ENCODE measurements around the gene AKAP10.
"Not testable (repeated sequence)": the region's sequence is repeated elsewhere in the genome, so short reads cannot be mapped to it uniquely, and the experiment has no call there.

AKAP10 gene

DNA sequence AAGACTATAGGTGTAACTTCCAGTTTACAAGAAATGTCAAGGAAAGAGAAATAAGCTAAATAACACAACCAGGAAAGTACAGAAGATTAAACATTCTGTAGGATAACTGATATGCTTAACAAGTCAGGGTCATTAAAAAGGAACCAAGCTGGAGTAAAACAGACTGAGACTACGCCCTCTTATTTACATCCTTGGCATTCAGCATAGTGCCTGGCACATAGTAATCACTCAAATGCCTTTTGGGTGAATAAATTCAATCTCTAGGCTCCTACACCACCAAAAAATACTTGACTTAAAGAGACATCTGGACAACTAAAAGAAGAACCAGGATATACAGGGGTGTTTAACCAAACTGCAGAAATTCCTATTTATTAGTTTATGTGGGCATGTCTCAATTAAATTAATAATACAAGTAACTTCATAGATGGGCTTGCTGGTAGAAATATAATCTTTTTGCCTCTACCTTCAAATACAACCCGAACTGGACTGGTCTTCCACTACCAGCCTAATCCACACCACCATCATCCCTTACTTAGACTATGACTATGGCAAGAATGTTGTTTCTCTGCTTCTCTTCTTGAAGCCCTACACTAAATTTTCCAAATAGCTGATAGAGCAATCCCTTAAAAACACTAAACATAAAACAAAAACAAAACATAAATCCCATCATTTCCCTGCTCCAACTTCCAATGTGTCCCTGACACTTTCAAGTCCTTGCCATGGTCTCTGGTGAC, 62.2 kb downstream of the AKAP10 start:
- DNase-seq (ENCODE audit: low spot score), result no peak

DNA sequence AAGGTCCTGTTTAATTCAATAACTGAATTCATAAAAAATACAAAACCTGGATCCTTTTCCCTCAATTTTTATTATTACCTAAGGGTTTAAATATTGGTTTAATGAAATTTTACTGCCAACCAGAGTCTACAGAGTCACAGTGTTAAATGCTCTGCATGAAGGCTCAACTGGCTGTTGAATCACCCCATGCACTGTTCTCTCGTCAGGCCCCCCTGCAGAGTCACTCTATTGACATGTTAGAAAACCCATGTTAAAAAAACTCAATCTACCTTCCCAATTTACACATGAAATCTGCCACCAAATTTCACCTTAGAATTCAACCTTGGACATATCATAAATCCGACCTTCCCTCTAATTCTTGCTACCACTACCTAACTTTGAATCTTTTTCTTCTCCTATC, 66.6 kb downstream of the AKAP10 start:
- no peak for DNase-seq (ENCODE audit: low spot score)

DNA sequence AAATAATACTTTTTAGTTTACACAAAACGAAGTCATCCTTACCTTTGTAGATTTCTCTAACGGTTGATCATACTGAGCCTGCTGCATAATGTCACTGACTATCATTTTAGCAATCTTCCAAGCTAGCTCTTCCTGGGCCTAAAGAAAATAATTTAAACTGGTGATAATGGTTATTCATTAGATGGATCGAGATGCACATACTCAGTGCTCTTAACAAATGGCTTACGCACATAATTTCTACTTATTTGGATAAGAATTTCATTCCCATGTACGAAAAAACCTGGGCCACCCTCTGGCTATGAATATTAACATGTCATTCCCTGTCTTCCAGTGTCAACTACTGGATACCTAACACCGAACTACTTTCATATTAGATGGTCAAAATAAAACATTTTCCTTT, 68.5 kb downstream of the AKAP10 start:
- no peak for DNase-seq (ENCODE audit: low spot score)

DNA sequence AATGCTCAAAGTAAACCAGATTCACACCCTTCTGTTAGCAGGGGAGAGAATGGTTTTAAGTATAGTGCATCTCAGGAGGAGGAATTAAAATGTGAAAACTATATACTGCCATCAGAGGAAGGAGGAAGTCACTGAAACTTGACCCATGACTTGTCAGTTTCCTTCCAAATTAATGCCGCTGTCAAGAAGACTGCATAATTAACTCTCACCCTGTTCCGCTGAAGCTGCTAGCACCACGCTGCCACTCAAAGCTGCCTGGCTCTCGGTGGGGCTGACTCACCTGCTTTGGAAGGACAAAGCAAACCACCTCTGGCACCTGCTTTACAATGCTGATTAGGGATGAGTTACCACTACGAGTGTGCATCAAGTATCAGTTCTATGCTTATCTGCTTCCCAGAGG, 72.1 kb downstream of the AKAP10 start:
- DNase-seq (ENCODE audit: low spot score), result no peak

DNA sequence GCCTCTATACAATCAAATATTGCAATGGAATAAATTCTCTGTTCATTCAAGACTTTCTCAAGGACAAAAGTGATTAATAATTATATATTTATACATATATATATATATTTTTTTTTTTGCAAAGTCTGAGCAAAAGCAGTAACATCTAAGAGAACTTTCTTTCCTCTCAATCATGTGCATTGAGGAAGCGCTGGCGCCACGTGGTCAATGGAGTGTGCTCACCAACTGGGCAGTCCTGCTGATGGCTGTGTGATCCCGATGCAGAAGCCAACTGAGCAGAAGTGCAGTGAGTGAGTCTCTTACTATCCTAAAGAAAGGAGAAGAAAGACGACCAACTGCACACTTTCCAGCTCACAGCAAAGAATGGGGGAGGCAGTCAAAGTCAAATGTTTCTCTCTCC, 72.7 kb downstream of the AKAP10 start:
- DNase-seq (ENCODE audit: low spot score), result no peak

DNA sequence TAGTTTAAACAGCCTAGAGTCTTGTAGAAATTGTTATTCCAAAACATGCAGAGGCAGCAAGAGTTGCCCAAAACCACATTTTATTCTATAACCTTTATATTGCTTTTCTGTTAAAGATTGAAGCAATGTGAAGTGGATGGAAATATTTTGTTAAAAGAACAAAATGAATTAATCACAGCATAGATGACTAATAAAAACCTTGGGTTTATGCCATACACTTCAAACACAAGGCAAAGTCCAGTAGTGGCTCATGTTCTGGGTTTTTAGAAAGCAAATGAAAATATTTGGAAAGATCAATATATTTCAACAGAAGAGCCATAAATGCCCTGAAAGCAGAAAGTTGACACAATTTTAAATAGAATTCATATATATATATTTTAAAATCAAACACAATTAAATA, 73.2 kb downstream of the AKAP10 start:
- DNase-seq (ENCODE audit: low spot score), result no peak

DNA sequence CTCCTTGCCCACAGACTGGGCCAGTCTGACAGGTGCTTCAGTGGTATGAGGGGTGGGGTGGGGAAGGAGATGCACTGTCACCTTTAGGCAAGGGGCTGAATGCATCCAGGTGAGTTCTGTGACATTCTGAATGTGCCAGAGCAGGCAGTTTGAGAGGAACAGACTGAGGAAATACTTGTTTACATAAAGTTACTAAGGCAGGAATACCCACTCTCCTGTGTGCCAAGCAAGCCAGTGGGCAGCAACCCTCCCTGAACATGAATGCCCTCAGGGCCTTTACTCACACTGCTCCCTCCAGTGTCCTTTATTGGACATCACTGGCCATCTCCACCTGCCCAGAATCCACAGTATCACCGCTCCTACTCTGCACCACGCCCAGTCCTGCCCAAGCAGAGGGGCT, 76.8 kb downstream of the AKAP10 start:
- no peak for DNase-seq (ENCODE audit: low spot score)

DNA sequence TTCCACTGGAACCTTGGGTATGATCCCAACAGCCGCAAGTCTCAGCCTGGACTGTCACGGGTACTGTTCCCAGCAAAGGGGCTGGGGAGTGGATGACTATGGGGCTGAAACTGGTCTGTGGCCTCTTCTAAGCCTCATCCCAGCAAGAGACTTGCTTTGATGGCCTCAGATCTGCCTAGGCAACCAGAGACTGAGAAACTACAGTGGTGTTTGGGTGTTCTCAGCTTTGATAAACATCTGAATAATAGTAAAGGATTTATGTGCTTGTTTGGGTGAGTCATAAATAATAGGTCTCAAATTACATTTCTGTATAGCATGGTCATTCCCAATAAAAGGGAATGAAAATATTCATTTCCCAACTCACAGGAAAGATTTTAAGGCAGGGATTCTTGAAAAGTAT, 79.7 kb downstream of the AKAP10 start:
- no peak for DNase-seq (ENCODE audit: low spot score)

DNA sequence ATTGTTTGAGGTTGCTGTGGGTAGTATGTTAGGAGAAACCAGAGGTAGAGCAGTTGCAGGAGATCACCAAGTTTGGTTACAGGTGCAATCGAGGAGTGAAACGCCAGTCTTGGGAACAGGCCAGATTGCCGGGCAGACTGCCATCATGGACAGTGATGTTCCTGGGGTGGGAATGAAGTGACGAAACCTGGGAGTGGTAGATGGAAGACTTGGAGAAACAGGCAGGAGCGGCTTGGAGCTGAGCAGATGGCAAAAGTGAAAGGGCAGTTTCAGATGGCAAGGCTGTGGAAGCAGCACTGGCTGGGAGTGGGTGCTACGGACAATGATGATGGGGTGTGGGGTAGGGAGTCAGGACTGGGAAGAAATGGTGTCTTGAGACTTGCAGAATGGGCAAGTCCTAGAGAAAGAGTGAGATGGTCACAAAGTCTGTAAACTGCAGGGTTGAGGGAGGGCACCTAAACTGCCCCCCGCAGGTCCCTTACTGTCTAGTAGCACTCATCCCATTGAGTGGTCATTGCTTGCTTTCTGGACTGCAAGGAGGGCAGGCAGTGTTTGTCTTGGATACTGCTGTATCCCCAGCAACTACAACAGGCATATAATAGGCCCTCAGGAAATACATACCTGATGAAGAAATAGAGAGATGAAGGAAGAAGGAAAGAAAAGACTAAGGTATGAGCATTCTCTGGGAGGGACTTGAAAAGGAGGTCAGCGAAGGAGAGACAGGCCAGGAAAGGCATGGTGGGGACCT, 80.4 kb downstream of the AKAP10 start:
- no peak for DNase-seq (ENCODE audit: low spot score)

DNA sequence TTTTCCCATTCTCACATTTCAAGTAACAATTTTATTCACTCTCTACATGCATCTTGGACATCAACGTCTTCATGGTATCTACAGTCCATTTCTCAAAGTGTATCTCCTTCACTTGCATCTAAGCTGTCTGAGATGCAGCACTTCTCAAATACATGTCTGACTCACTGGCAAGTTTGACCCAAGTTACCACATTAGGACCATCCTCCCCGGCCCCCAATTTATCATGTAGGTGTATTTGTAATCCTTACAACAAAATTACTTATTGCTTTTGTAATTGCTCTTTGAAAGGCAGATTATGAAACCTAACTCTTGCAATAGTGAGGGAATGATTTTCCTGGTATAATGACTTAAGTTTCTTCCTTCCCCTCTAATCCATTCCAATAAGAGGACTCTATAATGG, 80.9 kb downstream of the AKAP10 start:
- DNase-seq (ENCODE audit: low spot score), result no peak

DNA sequence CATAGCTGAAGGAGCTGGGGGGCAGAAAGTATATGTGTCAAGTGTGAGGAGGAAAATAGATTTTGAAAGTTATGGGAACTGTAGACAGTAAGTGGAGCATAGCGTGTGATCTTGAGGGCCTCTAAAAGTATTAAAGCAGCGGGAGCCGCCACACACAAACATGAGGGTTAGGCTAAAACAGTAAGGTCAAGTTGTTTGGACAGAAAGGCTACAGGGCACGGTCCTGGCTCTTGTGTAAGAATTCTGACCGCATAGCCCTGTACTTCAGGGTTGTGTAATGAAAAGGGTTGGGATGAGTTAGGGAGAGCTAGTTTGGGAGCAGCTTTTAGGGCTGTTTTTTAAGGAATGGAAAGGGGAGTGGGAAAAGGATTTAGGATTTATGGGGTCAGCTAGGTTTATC, 87.1 kb downstream of the AKAP10 start:
- not testable (repeated sequence) for DNase-seq (ENCODE audit: low spot score)

DNA sequence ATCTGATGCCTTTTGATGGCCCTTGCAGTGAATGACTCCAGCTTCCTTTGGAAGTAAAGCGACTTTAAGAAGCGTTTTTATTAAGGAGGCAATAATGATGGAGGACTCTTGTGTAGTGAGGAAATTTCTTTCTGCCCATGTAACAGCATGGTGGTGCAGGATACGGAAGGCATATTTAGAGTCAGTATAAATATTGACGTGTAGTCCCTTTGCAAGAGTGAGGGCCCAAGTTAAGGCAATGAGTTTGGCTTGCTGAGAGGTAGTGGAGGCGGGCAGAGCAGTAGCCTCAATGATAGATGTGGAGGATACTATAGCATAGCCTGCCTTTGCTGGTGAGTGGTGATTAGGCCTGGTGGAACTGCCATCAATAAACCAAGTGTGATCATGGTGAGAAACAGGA, 87.6 kb downstream of the AKAP10 start:
- not testable (repeated sequence) for DNase-seq (ENCODE audit: low spot score)

DNA sequence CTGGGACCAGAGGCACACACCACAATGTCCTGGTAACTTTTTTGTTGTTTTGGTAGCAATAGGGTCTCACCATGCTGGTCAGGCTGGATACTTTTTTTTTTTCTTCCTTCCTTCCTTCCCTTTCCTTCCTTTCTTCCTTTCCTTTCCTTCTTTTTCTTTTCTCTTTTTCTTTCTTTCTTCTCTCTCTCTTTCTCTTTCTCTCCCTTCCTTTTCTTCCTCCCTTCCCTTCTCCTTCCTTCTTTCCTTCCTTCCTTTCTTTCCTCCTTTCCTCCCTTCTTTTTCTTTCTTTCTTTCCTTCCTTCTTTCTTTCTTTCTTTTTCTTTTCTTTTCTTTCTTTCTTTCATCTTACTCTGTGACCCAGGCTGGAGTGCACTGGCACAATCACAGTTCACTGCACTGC, 91.5 kb downstream of the AKAP10 start:
- DNase-seq (ENCODE audit: low spot score), result no peak

DNA sequence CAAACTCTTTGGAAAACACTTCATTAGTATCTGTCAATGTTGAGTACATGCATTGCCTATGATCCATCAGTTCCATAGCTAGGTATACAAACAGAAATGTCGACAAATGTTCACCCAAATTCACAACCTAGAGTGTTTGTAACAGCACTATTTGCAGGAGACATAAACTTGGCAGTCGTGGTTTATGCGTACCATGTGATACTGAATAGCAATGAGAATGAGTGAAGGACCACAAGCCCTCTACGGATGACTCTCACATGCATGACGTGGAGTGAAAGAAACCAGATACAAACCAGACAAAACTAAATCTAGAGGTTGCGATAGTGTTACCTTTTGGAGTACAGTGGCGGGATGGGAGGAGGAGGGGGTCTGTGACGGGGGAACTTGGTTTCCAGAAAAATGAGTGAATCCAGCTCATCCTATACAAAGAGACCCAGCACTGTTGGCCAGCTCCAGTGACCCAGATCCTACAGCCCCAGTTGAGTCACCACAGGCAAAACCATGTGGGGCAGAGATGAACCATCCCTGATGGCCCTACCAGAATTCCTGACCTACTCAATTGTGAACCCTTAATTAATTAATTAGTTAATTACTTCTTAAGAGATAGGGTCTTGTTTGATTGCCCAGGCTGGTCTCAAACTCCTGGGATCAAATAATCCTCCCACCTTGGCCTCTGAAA, 94.0 kb downstream of the AKAP10 start:
- DNase-seq (ENCODE audit: low spot score), result no peak

DNA sequence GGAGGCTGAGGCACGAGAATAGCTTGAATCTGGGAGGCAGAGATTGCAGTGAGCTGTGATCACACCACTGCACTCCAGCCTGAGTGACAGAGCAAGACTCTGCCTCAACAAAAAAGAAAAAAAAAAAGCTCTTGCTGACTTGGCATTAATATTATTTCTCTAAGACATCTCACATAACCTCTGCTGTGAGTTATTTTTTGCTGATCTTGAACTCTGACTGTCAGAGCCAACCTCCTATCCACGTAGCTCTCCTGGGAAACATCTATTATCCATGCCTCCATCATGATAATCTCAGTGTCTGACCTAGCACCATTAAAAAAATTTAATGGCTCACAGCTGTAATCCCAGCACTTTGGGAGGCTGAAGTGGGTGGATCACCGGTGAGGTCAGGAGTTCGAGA, 97.2 kb downstream of the AKAP10 start:
- no peak for DNase-seq (ENCODE audit: low spot score)

DNA sequence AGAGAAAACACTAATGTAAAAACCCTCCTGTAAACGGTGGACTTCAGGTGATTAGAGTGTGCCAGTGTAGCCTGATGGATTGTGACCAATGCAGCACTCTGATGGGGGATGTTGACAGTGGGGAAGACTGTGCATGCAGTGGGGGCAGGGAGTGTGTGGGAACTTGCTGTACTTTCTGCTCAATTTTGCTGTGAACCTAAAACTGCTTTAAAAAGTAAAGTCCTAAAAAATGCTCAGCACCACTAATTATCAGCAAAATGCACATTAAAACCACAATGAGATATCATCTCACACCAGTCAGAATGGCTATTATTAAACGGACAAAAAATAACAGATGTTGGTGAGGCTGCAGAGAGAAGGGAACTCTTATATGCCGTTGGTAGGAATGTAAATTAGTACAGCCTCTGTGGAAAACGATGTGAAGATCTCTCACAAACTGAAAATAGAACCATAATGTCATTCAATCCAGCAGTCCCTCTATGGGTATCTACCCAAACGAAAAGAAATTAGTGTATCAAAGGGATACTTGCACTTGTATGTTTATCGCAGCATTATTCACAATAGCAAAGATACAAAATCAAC, 100.2 kb downstream of the AKAP10 start:
- DNase-seq (ENCODE audit: low spot score), result no peak

DNA sequence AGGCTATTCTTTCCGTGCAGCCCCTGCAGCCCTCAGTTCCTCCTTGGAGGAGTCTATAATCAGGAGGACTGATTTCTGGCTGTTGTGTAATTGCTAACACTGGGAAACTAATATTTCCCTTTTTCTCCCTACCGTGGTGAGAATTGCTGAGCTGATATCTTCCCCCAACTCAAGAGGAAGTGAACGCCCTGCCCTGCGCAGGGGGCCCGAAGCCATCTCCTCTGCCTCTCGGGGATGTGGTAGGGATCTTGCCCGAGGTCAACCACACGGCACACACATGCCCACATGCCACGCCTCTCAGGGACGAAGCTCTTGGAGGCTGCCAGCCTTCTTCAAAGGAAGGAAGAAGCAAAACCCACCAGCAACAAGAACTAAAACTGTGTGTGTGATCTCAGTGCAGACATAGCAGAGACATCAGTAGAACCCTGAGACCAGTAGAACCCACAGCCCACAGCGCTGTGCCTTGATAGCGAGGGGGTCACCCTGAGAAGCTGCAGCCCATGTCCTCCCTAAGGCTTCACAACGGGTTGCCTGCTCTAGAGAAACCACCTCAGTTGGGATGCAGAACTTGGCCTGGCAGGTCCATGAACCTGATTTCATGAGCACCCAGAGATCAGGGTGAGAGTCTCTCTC, 101.0 kb downstream of the AKAP10 start:
- DNase-seq (ENCODE audit: low spot score), result peak; percentile 39

DNA sequence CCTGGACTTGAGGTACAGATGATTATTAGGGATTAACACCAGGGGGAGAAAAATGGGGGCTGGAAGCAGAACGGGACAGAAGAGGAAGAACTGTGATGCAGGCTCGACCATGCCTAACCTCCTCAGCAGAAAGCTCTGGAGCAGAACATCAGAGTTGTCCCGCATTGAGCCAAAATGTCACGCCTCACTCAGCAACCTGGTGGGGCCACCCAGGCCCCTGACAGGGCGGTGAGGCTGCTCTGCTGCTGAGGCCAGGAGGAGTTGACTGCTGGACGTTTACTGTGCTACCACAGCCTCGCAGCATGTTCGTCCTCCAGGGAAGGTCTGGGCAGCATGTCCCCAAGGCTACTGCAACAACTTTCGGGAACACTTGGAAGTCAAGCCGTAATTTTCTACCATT, 103.4 kb downstream of the AKAP10 start:
- no peak for DNase-seq (ENCODE audit: low spot score)

DNA sequence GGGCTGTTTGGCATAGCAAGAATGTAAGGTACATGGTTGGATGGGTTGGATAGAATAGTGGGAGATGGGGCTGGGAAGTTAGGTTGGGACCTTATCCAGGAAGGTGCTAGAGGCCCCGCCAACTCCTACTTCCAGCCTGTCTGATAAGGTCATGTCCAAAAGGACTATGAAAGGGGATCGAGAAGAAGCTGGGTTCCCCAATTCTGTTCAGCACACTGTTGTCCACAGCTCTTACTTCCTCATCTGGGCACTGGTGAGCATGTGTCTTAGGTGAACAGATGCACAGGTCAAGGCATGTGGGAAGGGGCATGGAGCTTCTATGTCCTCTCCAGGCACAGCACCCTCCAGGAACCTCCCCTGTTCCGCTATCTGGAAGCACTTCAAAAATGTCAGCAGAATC, 104.3 kb downstream of the AKAP10 start:
- DNase-seq (ENCODE audit: low spot score), result no peak

DNA sequence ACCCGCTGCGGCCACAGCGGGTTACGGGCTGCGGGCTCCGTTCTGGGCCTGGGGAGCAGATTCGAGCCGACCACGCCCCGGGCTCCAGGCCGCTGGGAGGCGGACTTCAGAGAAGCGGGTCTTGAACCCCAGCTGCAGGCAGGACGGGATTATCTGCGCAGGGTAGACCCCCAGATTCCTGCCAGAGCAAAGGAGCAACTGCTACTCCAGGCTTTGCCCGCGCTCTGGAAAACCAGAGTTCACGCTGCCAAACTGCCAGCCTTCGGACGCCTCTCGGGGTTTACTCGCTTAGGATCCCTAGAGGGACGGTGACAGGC, 109.6 kb downstream of the AKAP10 start:
- DNase-seq (ENCODE audit: low spot score), result no peak

DNA sequence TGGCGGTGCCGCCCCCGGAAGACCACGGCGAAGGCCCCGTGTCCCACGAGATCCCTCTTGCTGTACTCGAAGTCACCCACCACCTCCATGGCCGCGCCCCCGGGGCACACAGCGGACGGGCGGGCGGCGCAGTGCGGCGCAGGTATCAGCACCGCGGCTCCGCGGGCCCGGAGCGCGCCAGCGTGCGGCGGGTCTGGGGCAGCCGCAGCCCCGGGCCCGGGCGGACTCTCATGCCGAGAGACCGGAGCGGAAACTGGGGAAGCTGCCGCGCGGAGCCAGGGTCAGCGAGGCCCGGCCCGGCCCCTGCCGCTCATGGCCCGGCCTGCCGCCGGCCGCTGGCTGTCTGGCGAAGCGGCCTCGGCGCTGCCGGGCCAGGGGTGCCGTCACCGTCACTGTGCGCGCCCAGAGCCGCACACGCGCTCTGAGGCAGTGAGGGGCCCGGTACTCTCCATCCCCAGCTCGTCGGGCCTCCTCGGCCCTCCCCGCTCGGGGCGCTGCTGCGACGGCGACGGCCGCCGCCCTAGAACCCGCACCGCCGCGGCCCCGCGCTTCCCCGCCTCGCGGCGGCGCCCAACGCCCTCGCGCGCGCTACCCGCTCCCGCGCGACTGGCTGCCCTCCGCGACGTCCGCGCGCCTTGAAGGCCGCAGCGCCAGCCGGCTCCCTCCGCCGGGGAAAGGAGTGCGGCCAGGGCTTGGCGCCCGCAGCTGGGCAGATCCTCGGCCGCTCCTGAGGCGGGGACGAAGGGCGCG, 110.1 kb downstream of the AKAP10 start, which contains the start of gene ULK2:
Gene ULK2, minus strand, starts transcription at position 608 of the 750 bp plus-strand sequence. Its CDS starts 519 bp downstream, at position 89.
- DNase-seq (ENCODE audit: low spot score), result peak; percentile 41

DNA sequence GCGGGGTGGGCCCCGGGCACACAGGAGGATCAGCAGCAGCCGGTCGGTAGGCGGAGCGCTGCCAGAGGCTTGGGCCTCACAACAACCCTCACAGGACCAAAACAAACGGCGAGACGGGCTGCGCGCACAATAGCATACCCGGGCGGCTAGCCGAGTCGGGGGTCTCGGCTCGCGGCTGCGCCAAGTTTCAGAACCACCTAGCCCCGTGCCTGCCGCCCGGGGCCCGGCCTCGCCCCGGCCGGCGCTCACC, 110.6 kb downstream of the AKAP10 start:
- peak; percentile 48 for DNase-seq (ENCODE audit: low spot score)
